ENCODE measurements around the gene FEM1B.
A peak's percentile ranks its signal among the peaks of the same experiment; 100 is the strongest.

Gene FEM1B

DNA sequence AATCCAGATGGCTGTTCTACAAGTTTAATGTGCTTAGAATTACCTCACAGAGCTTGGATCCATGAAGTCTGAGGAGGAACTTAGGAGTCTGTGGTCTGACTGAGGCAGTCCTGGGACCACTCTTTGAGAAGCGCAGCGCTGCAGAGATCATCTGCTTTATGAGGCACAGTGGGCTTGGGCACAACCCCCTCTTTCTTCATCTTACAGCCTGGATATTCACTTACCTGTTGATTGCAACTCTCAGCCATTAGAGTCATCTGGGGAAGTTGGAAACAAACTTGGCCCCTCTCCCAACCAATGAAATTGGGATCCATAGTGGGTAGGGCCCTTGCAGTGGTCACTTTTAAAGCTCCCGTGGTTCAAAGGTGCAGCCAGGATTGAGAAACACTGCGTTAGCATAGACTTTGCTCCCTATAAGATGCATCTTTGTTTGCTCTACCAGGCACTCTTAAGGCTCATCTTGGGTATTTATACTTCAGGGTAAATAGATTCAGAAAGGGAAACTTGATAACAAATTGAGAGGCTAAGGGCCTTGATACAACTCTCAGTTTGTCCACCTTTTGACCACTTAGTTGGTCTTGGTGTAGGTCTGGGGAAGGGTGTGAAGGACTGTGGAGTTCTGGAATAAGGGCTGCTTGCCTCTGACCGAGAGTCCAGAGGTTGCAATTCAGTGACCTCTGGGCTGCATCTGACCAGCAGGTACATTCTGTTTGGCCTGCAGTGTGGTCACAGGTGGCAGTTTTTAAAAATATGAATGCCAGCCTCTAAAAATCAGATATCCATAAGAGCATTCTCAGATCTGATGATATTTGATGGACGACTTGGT, 22.8 kb downstream of the FEM1B start:
- H3K9me3 ChIP-seq (replicated peaks; ENCODE audit: insufficient read depth, low read length), result no peaks in the 10 kb centered on the region
- H3K4me3 ChIP-seq (ENCODE audit: low read length), result no peak overlapping the region
- no peaks in the 10 kb centered on the region for H4K20me1 ChIP-seq (ENCODE audit: insufficient read depth, low read length)
- H2AFZ ChIP-seq (ENCODE audit: low read length), result no peak overlapping the region
- H3K4me2 ChIP-seq (ENCODE audit: low read depth, low read length), result peak overlapping the region; percentile 51
- no peaks in the 10 kb centered on the region for H3K36me3 ChIP-seq (replicated peaks; ENCODE audit: insufficient read depth, low read length)
- peaks cover 59% of the 10 kb centered on the region for H3K79me2 ChIP-seq (ENCODE audit: low read length)
- DNase-seq, result no peak
- peaks cover 66% of the 10 kb centered on the region for H3F3A ChIP-seq (ENCODE audit: insufficient read depth, low read length)
- peak overlapping the region; percentile 75 for H3K9ac ChIP-seq (ENCODE audit: low read length)
- H3K9me2 ChIP-seq (replicated peaks; ENCODE audit: insufficient read depth, low read length), result no peaks in the 10 kb centered on the region
- peak overlapping the region; percentile 99 for H3K27ac ChIP-seq (ENCODE audit: low read length)
- peaks cover 83% of the 10 kb centered on the region for H3K4me1 ChIP-seq (ENCODE audit: low read length)
- no peaks in the 10 kb centered on the region for H3K27me3 ChIP-seq (replicated peaks; ENCODE audit: insufficient read depth, low read length)
- no peak for TF ChIP-seq EZH2 (optimal IDR thresholded peaks at IDR 0.05; ENCODE audit: low read depth, low read length)

DNA sequence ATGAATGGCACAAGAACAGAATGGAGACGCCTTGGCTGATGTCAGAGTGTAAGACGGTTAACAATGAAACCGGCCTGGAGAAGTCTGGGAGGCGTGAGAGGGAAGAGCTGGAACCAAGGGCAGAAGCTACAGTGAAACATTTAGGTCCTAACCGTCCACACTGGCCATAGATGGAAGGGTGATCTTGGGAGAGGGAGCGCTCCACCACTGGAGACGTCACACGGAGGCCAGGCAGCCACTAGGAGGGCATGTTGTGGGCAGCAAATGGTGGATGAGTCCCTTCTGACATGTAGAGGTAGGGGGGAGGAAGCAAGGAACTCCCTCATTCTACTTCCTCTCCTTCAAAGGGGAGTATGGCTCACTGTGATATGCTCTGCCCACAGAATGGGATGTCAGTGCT, 23.8 kb downstream of the FEM1B start:
- no peak overlapping the region for H3K4me3 ChIP-seq (ENCODE audit: low read length)
- TF ChIP-seq, protein P1, sequence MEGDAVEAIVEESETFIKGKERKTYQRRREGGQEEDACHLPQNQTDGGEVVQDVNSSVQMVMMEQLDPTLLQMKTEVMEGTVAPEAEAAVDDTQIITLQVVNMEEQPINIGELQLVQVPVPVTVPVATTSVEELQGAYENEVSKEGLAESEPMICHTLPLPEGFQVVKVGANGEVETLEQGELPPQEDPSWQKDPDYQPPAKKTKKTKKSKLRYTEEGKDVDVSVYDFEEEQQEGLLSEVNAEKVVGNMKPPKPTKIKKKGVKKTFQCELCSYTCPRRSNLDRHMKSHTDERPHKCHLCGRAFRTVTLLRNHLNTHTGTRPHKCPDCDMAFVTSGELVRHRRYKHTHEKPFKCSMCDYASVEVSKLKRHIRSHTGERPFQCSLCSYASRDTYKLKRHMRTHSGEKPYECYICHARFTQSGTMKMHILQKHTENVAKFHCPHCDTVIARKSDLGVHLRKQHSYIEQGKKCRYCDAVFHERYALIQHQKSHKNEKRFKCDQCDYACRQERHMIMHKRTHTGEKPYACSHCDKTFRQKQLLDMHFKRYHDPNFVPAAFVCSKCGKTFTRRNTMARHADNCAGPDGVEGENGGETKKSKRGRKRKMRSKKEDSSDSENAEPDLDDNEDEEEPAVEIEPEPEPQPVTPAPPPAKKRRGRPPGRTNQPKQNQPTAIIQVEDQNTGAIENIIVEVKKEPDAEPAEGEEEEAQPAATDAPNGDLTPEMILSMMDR (IDR thresholded peaks at IDR 0.05; ENCODE audit: low read length), result no peak
- DNase-seq, result no peak
- no peaks in the 10 kb centered on the region for H3K27me3 ChIP-seq (replicated peaks; ENCODE audit: insufficient read depth, low read length)
- H3K79me2 ChIP-seq (ENCODE audit: low read length), result peaks cover 53% of the 10 kb centered on the region
- H3K4me1 ChIP-seq (ENCODE audit: low read length), result peaks cover 78% of the 10 kb centered on the region
- H3K9ac ChIP-seq (ENCODE audit: low read length), result no peak overlapping the region
- no peaks in the 10 kb centered on the region for H4K20me1 ChIP-seq (ENCODE audit: insufficient read depth, low read length)
- no peak overlapping the region for H3K4me2 ChIP-seq (ENCODE audit: low read depth, low read length)
- H3K27ac ChIP-seq (ENCODE audit: low read length), result peak overlapping the region; percentile 99; the same call in 1 of the 2 replicates
- no peaks in the 10 kb centered on the region for H3K9me2 ChIP-seq (replicated peaks; ENCODE audit: insufficient read depth, low read length)
- H3K36me3 ChIP-seq (replicated peaks; ENCODE audit: insufficient read depth, low read length), result no peaks in the 10 kb centered on the region
- peaks cover 67% of the 10 kb centered on the region for H3F3A ChIP-seq (ENCODE audit: insufficient read depth, low read length)
- H3K9me3 ChIP-seq (replicated peaks; ENCODE audit: insufficient read depth, low read length), result no peaks in the 10 kb centered on the region
- H2AFZ ChIP-seq (ENCODE audit: low read length), result no peak overlapping the region

DNA sequence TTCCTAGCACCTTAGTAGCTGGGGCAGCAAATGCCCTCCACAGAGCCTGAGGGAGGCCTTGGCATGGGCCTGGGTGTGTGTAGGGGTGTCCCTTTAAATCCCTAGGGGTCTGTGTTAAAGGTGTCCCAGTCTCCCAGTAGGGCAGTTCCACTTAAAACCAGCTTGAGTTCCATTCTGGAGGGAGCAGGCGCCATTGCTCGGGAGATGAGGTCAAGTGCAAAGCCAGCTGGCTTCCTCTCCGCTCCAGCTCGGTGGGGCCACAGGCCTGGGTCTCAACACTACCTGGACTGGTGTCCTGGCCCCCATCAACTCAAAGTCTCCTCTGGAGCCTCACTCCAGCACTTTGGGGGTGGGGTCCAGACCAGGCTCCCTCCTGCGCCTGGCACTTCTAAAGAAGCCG, 25.2 kb downstream of the FEM1B start:
- peaks cover 39% of the 10 kb centered on the region for H3K79me2 ChIP-seq (ENCODE audit: low read length)
- peaks cover 59% of the 10 kb centered on the region for H3F3A ChIP-seq (ENCODE audit: insufficient read depth, low read length)
- no peaks in the 10 kb centered on the region for H3K36me3 ChIP-seq (replicated peaks; ENCODE audit: insufficient read depth, low read length)
- TF ChIP-seq EZH2 (optimal IDR thresholded peaks at IDR 0.05; ENCODE audit: low read depth, low read length), result no peak
- no peak for TF ChIP-seq EZH2phosphoT487 (IDR thresholded peaks at IDR 0.05; ENCODE audit: low read length)
- TF ChIP-seq, protein P1 (IDR thresholded peaks at IDR 0.05; ENCODE audit: low read length), result no peak
- no peak overlapping the region for H3K9ac ChIP-seq (ENCODE audit: low read length)
- peaks cover 72% of the 10 kb centered on the region for H3K4me1 ChIP-seq (ENCODE audit: low read length)
- no peaks in the 10 kb centered on the region for H3K9me3 ChIP-seq (replicated peaks; ENCODE audit: insufficient read depth, low read length)
- peak overlapping the region; percentile 89; the same call in 1 of the 2 replicates for H3K27ac ChIP-seq (ENCODE audit: low read length)
- H3K27me3 ChIP-seq (replicated peaks; ENCODE audit: insufficient read depth, low read length), result no peaks in the 10 kb centered on the region
- H3K4me3 ChIP-seq (ENCODE audit: low read length), result no peak overlapping the region
- H3K9me2 ChIP-seq (replicated peaks; ENCODE audit: insufficient read depth, low read length), result no peaks in the 10 kb centered on the region
- H2AFZ ChIP-seq (ENCODE audit: low read length), result no peak overlapping the region
- no peaks in the 10 kb centered on the region for H4K20me1 ChIP-seq (ENCODE audit: insufficient read depth, low read length)
- no peak for DNase-seq
- H3K4me2 ChIP-seq (ENCODE audit: low read depth, low read length), result no peak overlapping the region

DNA sequence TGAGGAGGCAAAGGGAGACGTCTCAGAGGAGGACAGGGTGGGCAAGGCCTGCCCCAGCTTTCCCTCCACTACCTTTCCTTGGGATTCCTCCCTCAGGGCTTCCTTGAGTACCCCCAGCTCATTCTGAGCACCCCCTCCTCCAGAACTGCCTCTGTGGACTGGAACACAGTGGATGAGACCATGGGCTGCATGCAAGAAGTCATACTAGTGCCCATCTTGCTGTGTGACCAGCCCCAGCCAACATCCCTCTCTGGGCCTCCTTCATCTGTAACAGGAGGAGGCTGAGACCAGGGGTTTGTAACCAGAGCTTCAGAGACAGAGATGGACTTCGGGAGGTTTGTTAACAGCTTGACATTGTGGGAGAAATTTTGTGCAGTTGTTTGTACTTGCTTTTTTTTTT, 25.6 kb downstream of the FEM1B start:
- no peak for DNase-seq
- H3K4me3 ChIP-seq (ENCODE audit: low read length), result no peak overlapping the region
- H2AFZ ChIP-seq (ENCODE audit: low read length), result no peak overlapping the region
- H3K4me2 ChIP-seq (ENCODE audit: low read depth, low read length), result no peak overlapping the region
- TF ChIP-seq EZH2phosphoT487 (IDR thresholded peaks at IDR 0.05; ENCODE audit: low read length) (no peak), EZH2 (optimal IDR thresholded peaks at IDR 0.05; ENCODE audit: low read depth, low read length) (no peak)
- TF ChIP-seq, protein P1 (IDR thresholded peaks at IDR 0.05; ENCODE audit: low read length), result no peak
- H3K9ac ChIP-seq (ENCODE audit: low read length), result no peak overlapping the region
- peaks cover 35% of the 10 kb centered on the region for H3K79me2 ChIP-seq (ENCODE audit: low read length)
- H4K20me1 ChIP-seq (ENCODE audit: insufficient read depth, low read length), result no peaks in the 10 kb centered on the region
- H3K27ac ChIP-seq (ENCODE audit: low read length), result peak overlapping the region; percentile 89; the same call in 1 of the 2 replicates
- no peaks in the 10 kb centered on the region for H3K27me3 ChIP-seq (replicated peaks; ENCODE audit: insufficient read depth, low read length)
- no peaks in the 10 kb centered on the region for H3K9me3 ChIP-seq (replicated peaks; ENCODE audit: insufficient read depth, low read length)
- no peaks in the 10 kb centered on the region for H3K36me3 ChIP-seq (replicated peaks; ENCODE audit: insufficient read depth, low read length)
- H3K9me2 ChIP-seq (replicated peaks; ENCODE audit: insufficient read depth, low read length), result no peaks in the 10 kb centered on the region
- H3K4me1 ChIP-seq (ENCODE audit: low read length), result peaks cover 68% of the 10 kb centered on the region
- H3F3A ChIP-seq (ENCODE audit: insufficient read depth, low read length), result peaks cover 55% of the 10 kb centered on the region

Measured in MM.1S (cell line).